ENCODE measurements around the gene GLRX3. TPM values are rescaled to one million over a fixed set of nuclear protein-coding genes. Genes with fewer than 3 reads are reported as not detected.

Gene GLRX3
- total and polyA plus RNA-seq, 2 donors (not counting 3 experiments of a cell fraction or from before 2014, with no cell fraction given): 71.6 to 132 TPM

DNA sequence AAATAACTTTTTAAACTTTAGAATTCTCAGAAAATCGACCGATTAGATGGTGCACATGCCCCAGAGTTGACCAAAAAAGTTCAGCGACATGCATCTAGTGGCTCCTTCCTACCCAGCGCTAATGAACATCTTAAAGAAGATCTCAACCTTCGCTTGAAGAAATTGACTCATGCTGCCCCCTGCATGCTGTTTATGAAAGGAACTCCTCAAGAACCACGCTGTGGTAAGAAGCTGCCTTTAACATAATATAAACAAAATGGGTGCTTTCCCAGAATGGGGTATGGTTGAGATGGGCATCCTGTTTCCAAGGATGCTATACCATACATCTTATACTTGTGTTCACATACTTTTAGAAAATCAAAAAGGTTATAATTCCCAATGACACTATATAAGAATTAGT lies 24.6 kb downstream of the GLRX3 start:
- Histone ChIP-seq H3K4me3 (replicated peaks in 1 of 3; ENCODE audit: insufficient read depth in 1 of 3, low read depth in 1 of 3, low read length in 3 of 3) (no peak overlapping the region), H3K4me2 (ENCODE audit: insufficient read depth, low read length) (no peak overlapping the region), H3K4me1 (ENCODE audit: control insufficient read depth, extremely low read depth, insufficient read depth, low read length) (peaks cover 2% of the 10 kb centered on the region), H3K9me1 (replicated peaks; ENCODE audit: control insufficient read depth, extremely low read depth, insufficient read depth, low read length) (no peaks in the 10 kb centered on the region), H3K36me3 (ENCODE audit: control insufficient read depth in 2 of 2, extremely low read depth in 1 of 2, insufficient read depth in 2 of 2, low read length in 2 of 2) (peaks cover 2 to 11% of the 10 kb centered on the region in 2 experiments), H3K9me3 (replicated peaks; ENCODE audit: control insufficient read depth, insufficient read depth, low read length) (no peaks in the 10 kb centered on the region), H2AFZ (ENCODE audit: low read depth, low read length) (no peak overlapping the region), H3K79me2 (ENCODE audit: control insufficient read depth, insufficient read depth, low read length) (peaks cover 48% of the 10 kb centered on the region), H3K9ac (replicated peaks; ENCODE audit: extremely low read depth, insufficient read depth, low read length) (no peak overlapping the region), H3K27ac (ENCODE audit: insufficient read depth, low read depth, low read length) (no peak overlapping the region), H3K27me3 (ENCODE audit: control insufficient read depth in 2 of 2, insufficient read depth in 2 of 2, low read length in 2 of 2) (no peaks in the 10 kb centered on the region), H4K20me1 (replicated peaks; ENCODE audit: control insufficient read depth, extremely low read depth, insufficient read depth, low read length) (peaks cover 5% of the 10 kb centered on the region)
- dilution Hi-C loops (cut with MboI; ENCODE audit: extremely low pct_ligation_motif_present, low sequenced_read_pairs) (no loop called here), intact Hi-C loops (cut with micrococcal nuclease) (no loop called here)
- DNase-seq (ENCODE audit: low read depth, low spot score): no peak
- BruUV-seq (replicated peaks): no TSS peak
- CTCF ChIA-PET: no interaction called here
- POLR2A ChIA-PET: no interaction called here
- TF ChIP-seq POLR2AphosphoS5 (IDR thresholded peaks at IDR 0.05; ENCODE audit: insufficient read depth, low read depth, low read length) (no peak), MYC (IDR thresholded peaks at IDR 0.05; ENCODE audit: low read depth, low read length) (no peak), EZH2 (IDR thresholded peaks at IDR 0.05; ENCODE audit: borderline replicate concordance, low read depth, low read length, severe bottlenecking) (no peak), GATA2 (IDR thresholded peaks at IDR 0.05; ENCODE audit: insufficient read depth, insufficient read length, low read depth, low read length) (no peak), POLR2A (IDR thresholded peaks at IDR 0.05; ENCODE audit: low read depth, low read length) (no peak), JUN (IDR thresholded peaks at IDR 0.05; ENCODE audit: borderline replicate concordance, insufficient read depth, insufficient read length, low read depth) (no peak), FOS (IDR thresholded peaks at IDR 0.05; ENCODE audit: borderline replicate concordance, insufficient read depth, low read length) (no peak)
- TF ChIP-seq, protein P1, sequence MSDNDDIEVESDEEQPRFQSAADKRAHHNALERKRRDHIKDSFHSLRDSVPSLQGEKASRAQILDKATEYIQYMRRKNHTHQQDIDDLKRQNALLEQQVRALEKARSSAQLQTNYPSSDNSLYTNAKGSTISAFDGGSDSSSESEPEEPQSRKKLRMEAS (IDR thresholded peaks at IDR 0.05; ENCODE audit: insufficient read depth, insufficient read length): no peak
- TF ChIP-seq, protein P2, sequence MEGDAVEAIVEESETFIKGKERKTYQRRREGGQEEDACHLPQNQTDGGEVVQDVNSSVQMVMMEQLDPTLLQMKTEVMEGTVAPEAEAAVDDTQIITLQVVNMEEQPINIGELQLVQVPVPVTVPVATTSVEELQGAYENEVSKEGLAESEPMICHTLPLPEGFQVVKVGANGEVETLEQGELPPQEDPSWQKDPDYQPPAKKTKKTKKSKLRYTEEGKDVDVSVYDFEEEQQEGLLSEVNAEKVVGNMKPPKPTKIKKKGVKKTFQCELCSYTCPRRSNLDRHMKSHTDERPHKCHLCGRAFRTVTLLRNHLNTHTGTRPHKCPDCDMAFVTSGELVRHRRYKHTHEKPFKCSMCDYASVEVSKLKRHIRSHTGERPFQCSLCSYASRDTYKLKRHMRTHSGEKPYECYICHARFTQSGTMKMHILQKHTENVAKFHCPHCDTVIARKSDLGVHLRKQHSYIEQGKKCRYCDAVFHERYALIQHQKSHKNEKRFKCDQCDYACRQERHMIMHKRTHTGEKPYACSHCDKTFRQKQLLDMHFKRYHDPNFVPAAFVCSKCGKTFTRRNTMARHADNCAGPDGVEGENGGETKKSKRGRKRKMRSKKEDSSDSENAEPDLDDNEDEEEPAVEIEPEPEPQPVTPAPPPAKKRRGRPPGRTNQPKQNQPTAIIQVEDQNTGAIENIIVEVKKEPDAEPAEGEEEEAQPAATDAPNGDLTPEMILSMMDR (IDR thresholded peaks at IDR 0.05; ENCODE audit: extremely low read depth in 1 of 2, insufficient read depth in 1 of 2, low read depth in 1 of 2, low read length in 2 of 2): no peak
- peak; percentile 26 for FAIRE-seq

Measured in endothelial cell of umbilical vein (primary cell).